ENCODE results near the gene TRPV6. TPM values are rescaled to one million over a fixed set of nuclear protein-coding genes. Genes with fewer than 3 reads are reported as not detected.

TRPV6 gene
- total RNA-seq, 1 donor from 2014 or later = 6.2 TPM

DNA sequence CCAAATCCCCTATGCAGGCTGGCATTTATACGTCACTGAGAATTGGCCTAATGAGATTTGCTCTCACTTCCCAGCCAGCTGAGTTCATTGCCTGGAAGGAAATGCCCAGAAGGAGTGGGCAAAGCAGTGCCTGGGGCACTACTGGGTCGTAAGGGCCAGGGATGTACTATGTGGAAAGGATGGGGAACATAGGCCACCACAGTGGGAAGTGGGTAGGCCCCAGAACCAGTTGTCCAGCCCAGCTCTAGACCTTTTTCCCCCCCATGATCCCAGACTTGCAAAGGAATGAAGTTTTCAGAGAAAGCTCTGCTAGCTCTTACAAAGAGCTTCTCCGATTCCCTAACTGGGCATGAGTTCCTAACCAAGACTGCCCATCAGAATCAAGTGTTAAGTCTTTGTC is 34.1 kb upstream of the TRPV6 start:
- Mint-ChIP-seq H3K36me3 (ENCODE audit: insufficient read depth) (no peaks in the 10 kb centered on the region), H3K4me1 (ENCODE audit: low read depth) (peaks cover 5% of the 10 kb centered on the region), H3K9me3 (ENCODE audit: low read depth) (no peaks in the 10 kb centered on the region), H3K27me3 (peaks cover 7% of the 10 kb centered on the region), H3K27ac (no peak overlapping the region), H3K4me3 (ENCODE audit: low read depth) (no peak overlapping the region)
- no peak for DNase-seq (ENCODE audit: low spot score, unreplicated experiment)
- TF ChIP-seq, protein P1, sequence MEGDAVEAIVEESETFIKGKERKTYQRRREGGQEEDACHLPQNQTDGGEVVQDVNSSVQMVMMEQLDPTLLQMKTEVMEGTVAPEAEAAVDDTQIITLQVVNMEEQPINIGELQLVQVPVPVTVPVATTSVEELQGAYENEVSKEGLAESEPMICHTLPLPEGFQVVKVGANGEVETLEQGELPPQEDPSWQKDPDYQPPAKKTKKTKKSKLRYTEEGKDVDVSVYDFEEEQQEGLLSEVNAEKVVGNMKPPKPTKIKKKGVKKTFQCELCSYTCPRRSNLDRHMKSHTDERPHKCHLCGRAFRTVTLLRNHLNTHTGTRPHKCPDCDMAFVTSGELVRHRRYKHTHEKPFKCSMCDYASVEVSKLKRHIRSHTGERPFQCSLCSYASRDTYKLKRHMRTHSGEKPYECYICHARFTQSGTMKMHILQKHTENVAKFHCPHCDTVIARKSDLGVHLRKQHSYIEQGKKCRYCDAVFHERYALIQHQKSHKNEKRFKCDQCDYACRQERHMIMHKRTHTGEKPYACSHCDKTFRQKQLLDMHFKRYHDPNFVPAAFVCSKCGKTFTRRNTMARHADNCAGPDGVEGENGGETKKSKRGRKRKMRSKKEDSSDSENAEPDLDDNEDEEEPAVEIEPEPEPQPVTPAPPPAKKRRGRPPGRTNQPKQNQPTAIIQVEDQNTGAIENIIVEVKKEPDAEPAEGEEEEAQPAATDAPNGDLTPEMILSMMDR (IDR thresholded peaks at IDR 0.05; ENCODE audit: unreplicated experiment) = no peak

DNA sequence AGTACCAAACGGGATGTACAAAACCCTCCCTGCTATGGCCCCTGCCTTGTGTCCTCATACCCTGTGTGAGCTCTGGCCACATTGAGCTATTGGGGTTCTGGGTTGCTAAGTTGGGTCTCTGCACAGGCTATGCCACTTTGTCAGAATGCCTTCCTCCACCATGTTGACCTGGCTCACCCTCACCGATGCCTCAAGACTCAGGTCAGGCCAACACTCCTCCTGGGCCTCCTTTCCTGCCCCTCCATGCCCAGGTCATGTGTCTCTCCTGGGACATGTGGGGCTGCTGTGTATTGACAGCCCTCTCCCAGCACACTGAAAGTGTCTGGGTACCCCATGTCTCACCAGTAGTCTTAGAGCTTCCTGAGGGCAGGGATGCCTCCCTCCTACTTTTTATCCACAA is 33.4 kb upstream of the TRPV6 start:
- no peak overlapping the region for H3K27ac Mint-ChIP-seq
- peaks cover 11% of the 10 kb centered on the region for H3K27me3 Mint-ChIP-seq
- TF ChIP-seq, protein P1 (IDR thresholded peaks at IDR 0.05; ENCODE audit: unreplicated experiment) = no peak
- H3K9me3 Mint-ChIP-seq (ENCODE audit: low read depth) = no peaks in the 10 kb centered on the region
- H3K4me1 Mint-ChIP-seq (ENCODE audit: low read depth) = peaks cover 9% of the 10 kb centered on the region
- H3K4me3 Mint-ChIP-seq (ENCODE audit: low read depth) = no peak overlapping the region
- H3K36me3 Mint-ChIP-seq (ENCODE audit: insufficient read depth) = no peaks in the 10 kb centered on the region
- no peak for DNase-seq (ENCODE audit: low spot score, unreplicated experiment)

DNA sequence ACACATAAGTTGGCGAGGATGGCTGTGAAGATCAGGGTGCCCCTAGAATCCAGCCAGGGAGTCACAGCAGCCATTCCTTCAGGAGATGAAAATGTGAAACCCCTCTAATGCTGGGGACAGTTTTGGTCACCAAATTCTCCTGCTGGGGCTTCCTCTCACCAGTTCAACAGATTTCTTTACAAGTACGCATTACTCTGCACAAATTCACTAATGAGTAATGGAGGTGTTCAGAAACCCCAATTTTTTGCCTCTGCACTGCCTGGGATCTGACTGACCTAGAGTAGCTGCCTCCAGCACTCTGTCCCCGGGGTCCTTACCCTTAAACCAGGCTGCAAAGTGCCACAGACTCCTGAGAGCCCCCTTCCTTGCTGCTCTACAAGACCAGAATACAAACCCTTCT is 31.9 kb upstream of the TRPV6 start:
- no peaks in the 10 kb centered on the region for H3K36me3 Mint-ChIP-seq (ENCODE audit: insufficient read depth)
- H3K9me3 Mint-ChIP-seq (ENCODE audit: low read depth) = no peaks in the 10 kb centered on the region
- H3K4me3 Mint-ChIP-seq (ENCODE audit: low read depth) = no peak overlapping the region
- peaks cover 14% of the 10 kb centered on the region for H3K4me1 Mint-ChIP-seq (ENCODE audit: low read depth)
- peaks cover 11% of the 10 kb centered on the region for H3K27me3 Mint-ChIP-seq
- H3K27ac Mint-ChIP-seq = no peak overlapping the region
- no peak for DNase-seq (ENCODE audit: low spot score, unreplicated experiment)
- TF ChIP-seq, protein P1 (IDR thresholded peaks at IDR 0.05; ENCODE audit: unreplicated experiment) = no peak

DNA sequence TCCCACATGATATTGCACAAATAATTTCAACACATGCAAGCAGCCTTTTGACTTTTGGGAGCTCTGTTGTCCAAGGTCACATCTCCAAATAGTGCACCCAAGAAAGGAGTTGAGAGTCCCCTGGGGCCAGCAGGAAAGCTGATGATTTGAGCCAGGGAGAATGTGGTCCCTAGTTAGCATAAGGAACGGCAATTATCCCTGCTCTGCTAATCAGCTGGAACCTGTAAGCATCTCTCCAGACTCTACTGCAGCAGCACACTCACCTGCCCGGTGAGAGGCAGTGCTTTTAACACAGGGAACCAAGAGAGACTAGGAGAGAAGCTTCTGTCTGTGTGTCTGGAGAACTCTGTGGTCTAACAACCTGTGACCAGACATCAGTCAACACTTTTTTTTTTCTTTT is 31.0 kb upstream of the TRPV6 start:
- TF ChIP-seq, protein P1 (IDR thresholded peaks at IDR 0.05; ENCODE audit: unreplicated experiment) = no peak
- no peak overlapping the region for H3K4me3 Mint-ChIP-seq (ENCODE audit: low read depth)
- no peak overlapping the region for H3K27ac Mint-ChIP-seq
- peaks cover 11% of the 10 kb centered on the region for H3K27me3 Mint-ChIP-seq
- DNase-seq (ENCODE audit: low spot score, unreplicated experiment) = no peak
- H3K4me1 Mint-ChIP-seq (ENCODE audit: low read depth) = peaks cover 14% of the 10 kb centered on the region
- no peaks in the 10 kb centered on the region for H3K36me3 Mint-ChIP-seq (ENCODE audit: insufficient read depth)
- no peaks in the 10 kb centered on the region for H3K9me3 Mint-ChIP-seq (ENCODE audit: low read depth)

DNA sequence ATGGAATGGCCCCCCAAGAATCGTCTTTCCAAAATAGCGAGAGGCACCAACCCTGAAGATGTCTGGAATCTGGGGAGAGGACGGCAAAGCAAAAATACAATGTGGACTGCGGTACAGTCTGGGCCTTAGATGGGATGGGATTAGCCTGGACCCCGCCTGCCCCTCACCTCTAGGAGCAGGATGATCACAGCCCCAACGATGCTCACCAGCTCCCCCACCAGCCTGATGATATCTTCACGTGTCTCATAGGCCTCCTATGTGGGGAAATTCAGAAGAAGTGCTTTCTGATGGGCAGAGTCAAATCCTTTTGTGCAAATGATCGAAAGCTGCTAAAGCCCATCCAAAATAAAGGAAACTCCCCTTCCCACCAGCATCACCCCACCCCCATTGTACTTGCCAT is 29.8 kb upstream of the TRPV6 start:
- Mint-ChIP-seq H3K9me3 (ENCODE audit: low read depth) (no peaks in the 10 kb centered on the region), H3K4me1 (ENCODE audit: low read depth) (peaks cover 18% of the 10 kb centered on the region), H3K27ac (no peak overlapping the region), H3K27me3 (peaks cover 11% of the 10 kb centered on the region), H3K36me3 (ENCODE audit: insufficient read depth) (no peaks in the 10 kb centered on the region), H3K4me3 (ENCODE audit: low read depth) (no peak overlapping the region)
- TF ChIP-seq, protein P1 (IDR thresholded peaks at IDR 0.05; ENCODE audit: unreplicated experiment) = no peak
- no peak for DNase-seq (ENCODE audit: low spot score, unreplicated experiment)

All from progenitor cell of endocrine pancreas (in vitro differentiated cells).